Large intestine (tissue), 3 donors: ENCODE measurements around the gene PALD1. TPM values are rescaled to one million over a fixed set of nuclear protein-coding genes. Genes with fewer than 3 reads are reported as not detected.

Source experiments
- DNase-seq, 2 donors: peaks; one replicate each; pipeline versions ENCODE4 v3.0.0 to v3.0.0-alpha.2; 2013
- H3K27ac ChIP-seq: one replicate; pipeline ENCODE4 v1.5.1; 2013; ENCODE audit warnings: low read length
- H3K27me3 ChIP-seq: 2 replicates; pipeline ENCODE4 v1.6.1; 2013; ENCODE audit warnings: low read length; ENCODE audit not compliant: control insufficient read depth, insufficient read depth
- H3K36me3 ChIP-seq: 2 replicates; pipeline ENCODE4 v1.6.1; 2013; ENCODE audit warnings: low read length; ENCODE audit not compliant: control insufficient read depth, insufficient read depth
- H3K4me1 ChIP-seq: one replicate; pipeline ENCODE4 v1.6.1; 2013; ENCODE audit warnings: low read length; ENCODE audit not compliant: control insufficient read depth, insufficient read depth
- H3K4me3 ChIP-seq: one replicate; pipeline ENCODE4 v1.5.1; 2013; ENCODE audit warnings: low read length
- H3K9me3 ChIP-seq: one replicate; pipeline ENCODE4 v1.6.1; 2013; ENCODE audit warnings: mild to moderate bottlenecking, low read depth, low read length, moderate library complexity; ENCODE audit not compliant: control insufficient read depth
- WGBS: methylation state at CpG from one replicate; pipeline ENCODE4 v1.1.5; 2013; ENCODE audit warnings: low lambda C conversion rate; ENCODE audit not compliant: insufficient coverage; 5-methylcytosine and 5-hydroxymethylcytosine counted together
- polyA plus RNA-seq: library from polyadenylated mRNA; unstranded; fragments of 120-200 nt; gene quantifications from one replicate; pipeline ENCODE4 v1.2.1, GENCODE V29; 2013

PALD1 gene
- polyA plus RNA-seq, 1 donor, result 6.1 TPM

DNA sequence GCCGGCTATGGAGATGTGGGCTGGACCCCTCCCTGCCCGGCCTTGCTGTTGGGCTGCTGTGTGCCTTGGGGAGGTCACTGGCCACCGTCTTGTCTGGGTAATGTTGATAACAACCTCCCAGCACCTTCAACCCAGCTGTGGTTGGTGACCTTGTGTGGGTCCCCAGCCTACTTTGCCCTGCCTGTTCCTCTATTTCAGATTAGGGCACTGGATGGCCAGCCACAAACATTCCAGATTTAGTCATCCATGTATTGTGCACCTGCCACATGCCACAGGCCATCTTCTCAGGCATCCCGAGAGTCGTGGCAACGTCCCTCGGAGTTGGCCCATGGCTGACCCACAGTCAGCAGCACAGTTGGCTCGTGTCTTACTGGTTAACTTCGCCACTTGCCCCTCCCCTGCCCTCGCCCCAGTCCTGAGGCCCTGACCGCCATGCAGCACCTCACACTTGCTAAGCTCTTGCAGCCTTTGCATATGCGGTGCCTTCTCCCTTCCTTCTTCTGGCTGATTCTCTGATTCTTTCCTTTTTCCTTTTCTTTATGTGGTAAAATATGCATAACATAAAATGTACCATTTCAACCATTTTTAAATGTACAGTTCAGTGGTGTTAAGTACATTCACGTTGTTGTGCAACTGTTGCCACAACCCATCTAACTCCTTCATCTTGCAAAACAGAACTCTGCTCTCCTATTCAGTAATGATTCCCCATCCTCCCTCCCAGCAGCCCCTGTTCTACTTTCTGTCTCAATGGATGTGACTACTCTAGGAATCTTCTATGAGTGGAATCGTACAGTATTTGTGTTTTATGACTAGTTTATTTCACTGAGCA lies 63.4 kb downstream of the PALD1 start:
- WGBS, result 79% methylated on average over 4 of the region's 14 CpGs
- DNase-seq, result no peak
- H3K27ac ChIP-seq, result no peak overlapping the region

DNA sequence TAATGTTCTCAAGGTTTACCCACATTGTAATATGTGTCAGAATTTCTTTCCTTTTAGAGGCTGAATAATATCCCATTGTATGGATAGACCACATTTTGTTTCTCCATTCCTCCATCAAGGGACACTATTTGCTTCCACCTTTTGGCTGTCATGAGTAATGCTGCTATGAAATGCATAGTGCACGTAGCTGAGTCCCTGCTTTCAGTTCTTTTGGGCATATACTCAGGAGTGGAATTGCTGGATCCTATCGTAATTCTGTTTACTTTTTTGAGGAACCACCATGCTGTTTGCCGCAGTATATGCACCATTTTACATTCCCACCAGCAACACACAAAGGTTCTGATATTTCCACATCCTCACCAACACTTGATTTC lies 64.0 kb downstream of the PALD1 start:
- Histone ChIP-seq H3K4me1 (no peaks in the 10 kb centered on the region), H3K36me3 (peaks cover 3% of the 10 kb centered on the region), H3K4me3 (no peak overlapping the region), H3K27ac (no peak overlapping the region), H3K27me3 (no peaks in the 10 kb centered on the region), H3K9me3 (no peaks in the 10 kb centered on the region)
- WGBS, result no CpG with 5 or more reads among the region's 3 CpGs
- DNase-seq, result no peak

More for the DNA sequence above, 63.4 kb downstream of the PALD1 start:
- peaks cover 3% of the 10 kb centered on the region for H3K36me3 ChIP-seq
- no peaks in the 10 kb centered on the region for H3K4me1 ChIP-seq
- H3K9me3 ChIP-seq, result no peaks in the 10 kb centered on the region
- H3K27me3 ChIP-seq, result no peaks in the 10 kb centered on the region
- no peak overlapping the region for H3K4me3 ChIP-seq

DNA sequence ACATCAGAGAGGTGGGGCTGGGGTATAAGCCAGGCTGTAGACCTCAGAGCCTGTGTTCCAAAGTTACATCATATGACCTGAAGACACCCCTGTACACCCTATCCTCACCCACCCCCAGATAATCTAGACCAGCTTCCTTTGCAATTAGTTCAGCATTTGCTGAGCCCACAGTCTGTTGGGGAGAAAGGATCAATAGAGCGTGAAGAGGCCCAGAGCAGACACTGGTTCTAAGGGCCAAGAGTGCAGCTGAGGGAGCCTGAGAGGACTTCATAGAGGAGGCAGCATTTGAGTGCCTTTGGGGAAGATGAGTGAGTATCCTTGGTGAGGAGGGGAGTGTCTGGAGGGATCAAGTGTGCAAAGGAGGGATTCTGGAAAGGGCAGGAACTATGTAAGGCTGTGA lies 65.3 kb downstream of the PALD1 start:
- Histone ChIP-seq H3K36me3 (peaks cover 3% of the 10 kb centered on the region), H3K4me3 (no peak overlapping the region), H3K27ac (no peak overlapping the region), H3K4me1 (no peaks in the 10 kb centered on the region), H3K27me3 (no peaks in the 10 kb centered on the region), H3K9me3 (no peaks in the 10 kb centered on the region)
- 100% methylated on average over 1 of the region's 1 CpG for WGBS
- DNase-seq, result no peak

DNA sequence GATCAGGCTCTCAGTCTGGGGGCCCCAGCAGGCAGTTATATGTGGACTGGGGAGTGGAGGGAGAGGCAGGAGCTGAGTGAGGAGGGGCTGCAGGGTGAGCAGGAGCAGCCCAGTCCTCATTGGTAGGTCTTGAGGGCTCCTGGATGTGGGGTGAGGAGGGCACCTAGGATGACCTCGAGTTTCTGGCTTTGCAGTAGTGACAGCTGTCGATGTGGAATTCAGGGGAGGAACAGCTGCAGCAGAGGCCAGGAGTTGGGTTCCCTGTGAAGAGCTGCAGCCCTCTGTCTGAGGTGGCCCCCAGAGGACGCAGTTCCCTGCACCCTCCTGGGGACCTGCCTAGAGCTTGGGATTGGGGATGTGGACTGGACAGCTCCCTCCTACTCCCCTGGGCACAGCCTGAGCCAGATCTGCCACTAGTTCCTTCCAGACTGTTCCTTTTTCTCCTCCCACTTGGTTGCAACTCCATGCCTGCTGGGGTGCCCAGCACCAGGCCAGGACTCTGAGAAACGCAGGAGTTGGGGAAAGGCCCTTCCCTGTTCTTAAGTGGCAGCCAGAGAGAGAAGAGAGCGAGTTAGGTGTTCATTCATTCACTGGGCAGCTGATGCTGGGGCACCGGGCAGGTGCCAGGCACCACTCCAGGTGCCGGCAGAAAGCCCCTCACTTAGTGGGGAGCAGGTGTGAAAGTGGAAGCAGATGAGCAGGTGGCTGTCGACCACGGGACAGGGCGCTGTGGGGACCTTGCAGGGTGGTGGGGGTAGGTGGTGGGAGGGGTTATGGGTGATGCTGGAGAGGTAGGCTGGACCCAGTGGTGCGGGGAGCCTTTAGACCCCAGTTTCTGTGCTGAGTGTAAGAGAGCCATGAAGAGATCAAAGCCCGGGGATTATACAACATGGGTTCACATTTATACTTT lies 66.1 kb downstream of the PALD1 start:
- no peak overlapping the region for H3K27ac ChIP-seq
- H3K27me3 ChIP-seq, result no peaks in the 10 kb centered on the region
- H3K36me3 ChIP-seq, result no peaks in the 10 kb centered on the region
- no peaks in the 10 kb centered on the region for H3K9me3 ChIP-seq
- H3K4me1 ChIP-seq, result no peaks in the 10 kb centered on the region
- DNase-seq, result no peak
- no CpG with 5 or more reads among the region's 12 CpGs for WGBS
- H3K4me3 ChIP-seq, result no peak overlapping the region

DNA sequence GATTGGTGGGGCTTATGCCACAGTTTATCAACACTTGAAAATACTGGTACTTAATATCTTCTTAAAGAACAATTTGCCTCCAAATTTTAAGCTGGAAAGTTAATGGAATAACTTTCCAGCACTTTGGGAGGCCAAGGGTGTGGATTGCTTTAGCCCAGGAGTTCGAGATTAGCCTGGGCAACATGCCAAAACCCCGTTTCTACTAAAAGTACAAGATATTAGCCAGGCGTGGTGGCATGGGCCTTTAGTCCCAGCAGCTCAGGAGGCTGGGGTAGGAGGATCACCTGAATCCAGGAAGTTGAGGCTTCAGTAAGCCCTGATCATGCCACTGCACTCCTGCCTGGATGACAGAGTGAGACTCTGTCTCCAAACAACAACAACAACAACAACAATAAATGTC lies 68.0 kb downstream of the PALD1 start:
- H3K27me3 ChIP-seq, result no peaks in the 10 kb centered on the region
- H3K27ac ChIP-seq, result no peak overlapping the region
- H3K4me1 ChIP-seq, result no peaks in the 10 kb centered on the region
- WGBS, result no CpG with 5 or more reads among the region's 3 CpGs
- no peak for DNase-seq
- no peaks in the 10 kb centered on the region for H3K36me3 ChIP-seq
- no peak overlapping the region for H3K4me3 ChIP-seq
- H3K9me3 ChIP-seq, result no peaks in the 10 kb centered on the region

DNA sequence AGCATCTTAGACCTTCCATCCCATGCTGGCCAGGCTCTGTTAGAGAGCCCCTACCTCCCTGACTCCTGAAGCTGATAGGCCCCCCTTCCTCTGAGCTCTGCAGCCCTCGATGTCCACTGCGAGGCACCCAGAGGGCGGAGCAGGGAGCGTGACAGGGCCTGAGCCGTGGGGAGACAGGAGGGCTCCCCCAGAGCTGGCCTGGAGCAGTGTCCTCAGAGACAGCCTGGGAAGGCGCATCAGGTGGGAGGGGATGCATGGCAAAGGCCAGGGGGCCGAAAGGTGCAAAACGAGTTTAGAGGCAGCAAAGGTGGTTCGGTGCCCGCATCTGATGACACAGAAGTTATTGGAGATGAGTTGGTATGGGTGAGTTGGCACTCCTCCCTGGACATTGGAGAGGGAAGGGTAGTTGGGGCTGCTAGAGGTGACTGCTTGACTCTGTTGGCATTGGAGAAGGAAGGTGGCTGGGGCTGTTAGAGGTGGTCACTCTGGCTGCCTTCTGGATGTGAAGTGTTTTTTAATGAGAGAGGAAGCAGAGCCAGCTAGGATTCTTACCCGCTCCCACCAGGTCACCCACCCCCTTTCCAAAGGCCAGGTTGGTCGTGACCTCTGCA lies 70.9 kb downstream of the PALD1 start:
- no peaks in the 10 kb centered on the region for H3K27me3 ChIP-seq
- no peaks in the 10 kb centered on the region for H3K4me1 ChIP-seq
- no peaks in the 10 kb centered on the region for H3K36me3 ChIP-seq
- 100% methylated on average over 3 of the region's 12 CpGs for WGBS
- no peak overlapping the region for H3K27ac ChIP-seq
- no peaks in the 10 kb centered on the region for H3K9me3 ChIP-seq
- no peak for DNase-seq
- no peak overlapping the region for H3K4me3 ChIP-seq

DNA sequence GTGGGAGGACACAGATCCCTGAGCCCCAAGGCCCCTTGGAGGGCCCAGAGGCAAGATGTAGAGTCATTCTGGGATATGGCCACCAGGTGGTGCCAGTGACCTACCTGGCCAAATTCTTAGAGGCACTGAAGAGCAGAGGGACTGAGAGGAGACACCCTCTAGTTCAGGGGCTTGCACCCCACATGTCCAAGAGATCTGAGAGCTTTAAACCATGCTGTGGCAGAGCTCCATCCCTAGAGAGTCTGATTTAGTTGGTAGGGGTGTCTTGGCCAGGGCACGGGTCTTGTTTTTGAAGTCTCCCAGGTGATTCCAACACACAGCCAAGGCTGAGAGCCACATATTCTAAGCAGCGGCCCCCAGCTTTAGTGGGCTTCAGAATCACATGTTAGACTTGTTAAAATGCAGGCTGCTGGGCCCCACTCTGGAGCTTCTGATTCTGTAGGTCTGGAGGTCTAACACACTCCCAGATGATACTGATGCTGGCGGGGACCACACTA lies 71.4 kb downstream of the PALD1 start:
- Histone ChIP-seq H3K27ac (no peak overlapping the region), H3K4me3 (no peak overlapping the region), H3K4me1 (no peaks in the 10 kb centered on the region), H3K36me3 (no peaks in the 10 kb centered on the region), H3K9me3 (no peaks in the 10 kb centered on the region), H3K27me3 (no peaks in the 10 kb centered on the region)
- peak; percentile 44 to 49 for DNase-seq
- no CpG with 5 or more reads among the region's 3 CpGs for WGBS

DNA sequence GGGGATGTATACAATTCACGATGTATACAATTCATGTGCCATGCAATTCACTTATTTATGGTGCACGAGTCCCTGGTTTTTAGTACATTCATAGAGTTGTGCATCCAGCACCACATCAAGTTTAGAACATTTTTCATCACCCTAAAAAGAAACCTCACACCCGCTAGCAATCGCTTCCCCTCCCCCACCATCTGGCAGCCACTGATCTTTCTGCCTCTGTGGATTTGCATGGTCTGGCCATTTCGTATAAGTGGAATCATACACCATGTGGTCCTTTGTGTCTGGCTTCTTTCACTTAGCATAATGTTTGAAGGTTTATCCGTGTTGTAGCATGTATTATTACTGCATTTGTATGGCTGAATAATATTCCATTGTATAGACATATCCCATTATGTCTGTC lies 71.9 kb downstream of the PALD1 start:
- Histone ChIP-seq H3K36me3 (no peaks in the 10 kb centered on the region), H3K27ac (no peak overlapping the region), H3K4me1 (no peaks in the 10 kb centered on the region), H3K4me3 (no peak overlapping the region), H3K9me3 (no peaks in the 10 kb centered on the region), H3K27me3 (no peaks in the 10 kb centered on the region)
- no peak for DNase-seq
- WGBS, result 100% methylated on average over 1 of the region's 6 CpGs

DNA sequence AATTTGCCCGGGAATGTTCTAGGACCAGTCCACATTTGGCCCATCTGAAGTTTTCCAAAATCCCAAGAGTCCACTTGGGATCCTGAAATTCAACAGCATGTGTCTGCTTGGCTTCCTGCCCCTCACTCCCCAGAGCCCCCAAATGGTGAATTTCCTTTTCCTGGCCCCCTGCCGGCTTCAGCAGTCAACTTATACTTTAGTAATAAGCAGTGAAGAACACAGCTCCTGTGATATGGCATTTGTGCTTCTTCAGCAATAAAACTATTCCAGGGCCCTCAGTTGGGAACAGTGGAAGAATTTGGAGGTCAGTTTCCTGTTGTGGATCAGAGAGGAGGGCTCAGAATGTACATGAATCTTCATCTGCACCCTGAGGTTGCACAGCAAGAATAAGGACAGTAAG lies 72.9 kb downstream of the PALD1 start:
- DNase-seq, result no peak
- Histone ChIP-seq H3K27me3 (no peaks in the 10 kb centered on the region), H3K9me3 (no peaks in the 10 kb centered on the region), H3K4me3 (no peak overlapping the region), H3K36me3 (no peaks in the 10 kb centered on the region), H3K27ac (peak overlapping the region; percentile 51), H3K4me1 (no peaks in the 10 kb centered on the region)
- 100% methylated on average over 1 of the region's 2 CpGs for WGBS

DNA sequence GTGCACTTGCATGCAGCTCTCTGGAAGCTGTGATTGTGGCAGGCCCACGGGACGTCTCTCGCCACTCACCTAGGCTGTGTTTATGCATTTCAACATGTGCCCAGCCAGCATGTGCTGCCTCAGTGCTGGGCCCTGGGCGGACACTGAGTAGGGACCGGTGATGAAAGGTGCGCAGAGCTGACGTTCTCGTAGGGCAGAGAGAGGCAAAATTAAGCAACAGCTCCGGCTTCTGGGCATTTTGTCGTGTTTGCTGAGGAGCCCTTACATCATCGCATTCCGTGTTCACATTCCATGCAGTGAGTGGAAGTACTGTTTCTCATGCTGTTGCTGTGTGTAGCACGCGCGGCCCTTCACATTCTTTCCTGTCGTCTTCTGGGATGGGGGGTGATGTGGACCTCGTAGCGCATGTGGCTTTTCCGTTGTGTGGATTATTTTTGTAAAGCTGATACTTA lies 73.4 kb downstream of the PALD1 start:
- peak; percentile 37 to 53 for DNase-seq
- no peaks in the 10 kb centered on the region for H3K27me3 ChIP-seq
- no CpG with 5 or more reads among the region's 19 CpGs for WGBS
- no peaks in the 10 kb centered on the region for H3K4me1 ChIP-seq
- H3K36me3 ChIP-seq, result no peaks in the 10 kb centered on the region
- H3K27ac ChIP-seq, result peak overlapping the region; percentile 51
- no peak overlapping the region for H3K4me3 ChIP-seq
- no peaks in the 10 kb centered on the region for H3K9me3 ChIP-seq
